Hippocampal formation (tissue), 2 donors: ENCODE results near the gene SDHA.

Experiments
- DNase-seq, 2 donors: peaks; one replicate each; lab custom pipeline; 2025; lab: John Stamatoyannopoulos, UW

The SDHA gene

DNA sequence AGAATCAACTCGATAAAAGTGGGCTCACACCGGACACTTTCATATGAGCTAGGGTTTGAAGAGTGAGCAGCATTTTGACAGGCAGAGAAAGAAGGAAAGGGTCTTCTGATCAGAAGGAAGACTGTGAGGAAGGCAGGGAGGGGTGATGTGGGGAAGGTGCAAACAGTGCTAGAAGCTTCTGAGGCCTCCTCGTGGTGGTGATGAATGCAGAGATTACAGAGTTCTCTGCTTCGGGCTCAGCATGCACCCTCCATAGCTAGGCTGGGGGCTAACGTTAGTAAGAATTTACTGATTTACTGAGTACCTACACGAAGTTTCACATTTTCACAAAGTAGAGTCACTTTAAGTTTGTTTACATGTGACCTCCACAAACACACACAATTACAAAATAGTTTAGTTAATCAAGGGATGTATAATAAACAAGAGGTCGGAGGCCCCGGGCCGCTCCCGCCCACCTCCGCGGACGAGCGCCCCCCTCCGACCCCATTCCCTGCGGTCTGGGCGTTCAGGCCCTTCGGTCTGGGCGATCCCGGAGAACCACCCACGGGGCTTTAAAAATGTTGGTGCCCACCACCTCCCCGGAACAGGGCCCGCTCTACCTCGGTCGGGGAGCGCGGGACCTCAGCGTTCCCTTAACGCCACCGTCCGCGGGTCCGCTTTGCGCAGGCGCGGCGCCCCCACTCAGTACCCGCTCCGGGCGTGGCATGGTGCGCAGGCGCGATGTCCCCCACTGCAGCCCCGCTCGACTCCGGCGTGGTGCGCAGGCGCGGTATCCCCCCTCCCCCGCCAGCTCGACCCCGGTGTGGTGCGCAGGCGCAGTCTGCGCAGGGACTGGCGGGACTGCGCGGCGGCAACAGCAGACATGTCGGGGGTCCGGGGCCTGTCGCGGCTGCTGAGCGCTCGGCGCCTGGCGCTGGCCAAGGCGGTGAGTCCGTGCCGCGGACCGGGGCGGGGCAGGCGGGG lies at the start of gene SDHA, which contains the start of gene CCDC127:
TSS of gene SDHA (plus strand) at position 827 of the 963 bp plus-strand sequence. CDS start at position 863, 36 bp downstream.
TSS of gene CCDC127 (minus strand) at position 660 of the 963 bp plus-strand sequence. CDS start 1,304 bp downstream, outside the sequence.
- DNase-seq = peak; percentile 81 to 90

DNA sequence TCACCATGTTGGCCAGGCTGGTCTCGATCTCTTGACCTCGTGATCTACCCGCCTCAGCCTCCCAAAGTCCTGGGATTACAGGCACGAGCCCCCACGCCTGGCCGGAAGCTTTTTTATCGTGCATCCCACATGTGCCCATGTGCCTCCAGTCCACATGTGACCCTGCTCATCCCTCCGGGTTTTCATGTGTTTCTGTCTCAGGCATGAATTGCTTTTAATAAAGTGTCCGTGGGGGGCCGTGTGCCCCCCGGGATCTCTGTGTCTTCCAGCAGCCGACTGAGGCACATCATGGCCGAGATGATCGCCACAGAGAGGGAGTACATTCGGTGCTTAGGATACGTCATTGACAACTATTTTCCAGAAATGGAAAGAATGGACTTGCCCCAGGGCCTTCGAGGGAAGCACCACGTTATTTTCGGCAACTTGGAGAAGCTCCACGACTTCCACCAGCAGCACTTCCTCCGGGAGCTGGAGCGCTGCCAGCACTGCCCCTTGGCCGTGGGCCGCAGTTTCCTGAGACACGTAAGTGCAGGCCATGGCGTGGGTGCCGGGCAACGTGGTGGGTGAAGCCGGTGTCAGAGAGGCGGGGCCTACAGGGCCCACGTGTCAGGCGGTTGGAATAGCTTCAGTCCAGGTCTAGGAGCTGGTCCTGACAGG lies 48.9 kb upstream of the SDHA start:
- no peak for DNase-seq

DNA sequence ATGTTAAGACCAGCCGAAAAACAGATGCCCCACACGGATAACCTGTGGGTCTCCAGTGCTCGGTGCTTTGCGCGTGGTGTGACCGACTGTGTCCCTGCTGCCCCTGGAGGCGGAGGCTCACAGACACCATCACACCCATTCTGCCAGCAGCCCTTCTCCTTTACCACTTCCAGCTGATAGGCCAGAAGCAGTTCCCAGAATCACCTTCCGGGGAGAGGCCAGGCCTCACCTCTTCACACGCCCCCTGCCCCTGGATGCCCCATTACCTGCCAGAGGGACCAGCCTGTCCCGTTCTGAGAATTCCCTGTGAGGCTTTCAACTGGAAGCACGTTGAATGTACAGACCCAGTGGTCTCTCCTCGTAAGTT lies 48.4 kb upstream of the SDHA start:
- DNase-seq = no peak

DNA sequence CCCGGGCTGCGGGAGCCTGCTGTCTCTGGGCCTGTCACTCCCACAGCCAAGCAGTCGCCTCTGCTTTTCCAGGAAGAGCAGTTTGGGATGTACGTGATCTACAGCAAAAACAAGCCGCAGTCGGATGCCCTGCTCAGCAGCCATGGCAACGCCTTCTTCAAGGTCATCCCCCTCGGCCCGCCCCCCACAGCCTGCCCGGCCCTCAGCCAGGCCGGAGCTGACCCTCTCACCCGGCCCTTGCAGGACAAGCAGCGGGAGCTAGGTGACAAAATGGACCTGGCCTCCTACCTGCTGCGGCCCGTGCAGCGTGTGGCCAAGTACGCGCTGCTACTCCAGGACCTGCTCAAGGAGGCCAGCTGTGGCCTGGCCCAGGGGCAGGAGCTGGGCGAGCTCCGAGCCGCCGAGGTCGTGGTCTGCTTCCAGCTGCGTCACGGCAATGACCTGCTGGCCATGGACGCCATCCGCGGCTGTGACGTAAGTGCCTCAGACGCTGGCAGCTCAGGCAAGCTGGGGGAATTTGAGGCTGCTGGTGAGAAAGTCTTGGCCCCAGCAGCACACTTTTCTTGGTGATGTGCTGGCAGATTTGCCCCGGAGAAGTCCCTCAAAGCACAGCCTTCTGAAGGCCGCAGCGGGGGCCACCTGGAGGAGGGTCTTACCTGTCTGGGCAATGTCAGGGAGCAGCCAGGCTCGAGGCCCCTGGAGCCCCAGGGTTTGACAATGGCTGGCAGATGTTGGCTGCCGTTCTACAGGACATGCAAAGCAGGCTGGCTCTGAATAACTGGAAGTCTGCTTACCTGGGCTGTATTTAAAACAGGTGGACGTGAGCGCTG lies 46.9 kb upstream of the SDHA start:
- no peak for DNase-seq

DNA sequence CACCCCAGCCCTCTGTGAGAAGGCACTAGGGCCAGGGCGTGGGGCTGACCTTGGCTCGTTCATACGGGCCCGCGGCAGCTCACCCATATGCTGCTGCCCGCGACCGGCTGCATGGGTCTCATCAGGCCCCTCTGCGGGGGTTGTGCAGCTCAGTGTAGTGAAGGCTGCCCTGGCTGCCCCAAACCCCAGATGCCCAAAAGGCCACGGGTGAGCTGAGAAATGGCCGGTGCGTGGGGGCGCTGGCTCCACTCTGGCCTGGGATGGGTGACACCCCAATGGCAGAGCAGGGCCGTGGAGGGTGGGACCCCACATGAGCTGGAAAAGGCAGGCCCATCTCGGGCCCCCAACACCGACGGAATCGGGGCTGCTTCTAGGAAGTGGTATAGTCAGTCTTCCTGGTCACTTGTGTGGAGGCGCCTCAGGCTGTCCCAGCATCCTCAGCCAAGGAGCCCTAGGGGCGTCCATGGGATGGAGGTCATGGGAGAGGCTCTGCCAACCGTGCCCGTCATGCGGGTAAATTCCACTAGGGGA lies 46.3 kb upstream of the SDHA start:
- no peak for DNase-seq

DNA sequence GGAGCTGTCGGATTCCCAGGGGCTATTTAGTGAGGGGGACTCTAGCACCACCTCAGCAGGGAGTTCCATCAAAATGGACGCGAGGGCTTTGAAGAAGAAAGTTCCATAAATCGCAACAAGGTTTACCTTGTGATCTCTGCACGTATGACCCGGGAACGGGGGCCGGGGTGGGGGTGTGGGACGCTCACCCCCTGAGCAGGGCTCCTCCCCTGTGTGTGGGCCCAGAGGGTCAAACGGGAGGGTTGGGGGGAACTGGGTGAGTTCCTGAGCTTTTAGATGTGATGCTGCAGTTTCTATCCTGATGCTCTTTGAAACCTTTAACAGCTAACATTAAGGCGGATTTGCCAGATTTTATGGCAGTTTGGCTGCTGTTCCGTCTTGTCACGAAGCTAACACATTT lies 45.7 kb upstream of the SDHA start:
- DNase-seq = no peak

DNA sequence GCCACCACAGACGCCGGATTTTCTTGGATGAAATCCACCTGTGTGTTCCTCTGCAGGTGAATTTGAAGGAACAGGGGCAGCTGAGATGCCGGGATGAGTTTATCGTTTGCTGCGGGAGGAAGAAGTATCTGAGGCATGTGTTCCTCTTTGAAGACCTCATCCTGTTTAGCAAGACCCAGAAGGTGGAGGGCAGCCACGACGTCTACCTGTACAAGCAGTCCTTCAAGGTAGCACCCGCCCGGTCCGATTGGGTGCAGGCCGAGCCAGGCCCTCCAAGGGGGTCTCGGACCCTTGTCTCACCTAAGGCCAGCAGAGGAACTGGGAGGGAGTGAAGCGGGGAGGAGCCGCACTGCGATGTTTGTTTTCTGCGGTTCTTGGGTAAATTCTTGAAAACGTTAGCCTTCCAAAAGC lies 45.3 kb upstream of the SDHA start:
- no peak for DNase-seq

DNA sequence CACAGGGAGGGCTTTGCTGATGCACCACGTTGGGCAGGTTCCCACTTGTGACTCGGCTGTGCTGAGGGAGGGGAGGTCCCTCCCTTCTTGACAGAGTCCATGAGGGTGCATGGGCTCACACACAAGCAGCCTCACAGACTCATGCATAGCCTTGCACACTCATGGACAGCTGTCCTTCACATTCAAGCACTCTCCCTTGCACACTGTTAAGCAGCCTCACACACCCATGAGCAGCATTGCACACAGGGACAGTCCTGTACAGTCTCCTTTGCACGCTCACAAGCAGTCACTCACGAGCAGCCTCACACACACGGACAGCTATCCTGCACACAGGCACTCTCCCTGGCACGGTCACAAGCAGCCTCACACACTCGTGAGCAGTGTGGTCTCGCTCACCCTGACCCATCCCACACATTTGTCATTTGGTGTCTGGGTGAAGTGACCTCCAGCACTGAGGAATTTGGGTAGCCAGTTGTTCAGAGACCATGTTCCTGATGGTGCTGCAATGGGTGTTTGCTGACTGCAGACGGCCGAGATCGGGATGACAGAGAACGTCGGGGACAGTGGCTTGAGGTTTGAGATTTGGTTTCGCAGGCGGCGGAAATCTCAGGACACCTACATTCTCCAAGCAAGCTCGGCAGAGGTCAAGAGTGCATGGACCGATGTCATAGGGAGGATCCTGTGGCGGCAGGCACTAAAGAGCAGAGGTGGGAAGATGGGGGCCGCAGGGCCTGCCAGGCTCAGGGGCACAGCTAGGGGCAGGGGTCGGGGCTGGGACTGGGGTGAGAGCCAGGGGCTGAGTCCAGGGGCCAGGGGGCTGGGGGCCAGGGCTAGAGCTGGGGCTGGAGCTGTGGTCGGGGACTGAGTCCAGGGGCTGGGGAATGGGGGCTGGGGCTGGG lies 44.5 kb upstream of the SDHA start:
- DNase-seq = no peak

DNA sequence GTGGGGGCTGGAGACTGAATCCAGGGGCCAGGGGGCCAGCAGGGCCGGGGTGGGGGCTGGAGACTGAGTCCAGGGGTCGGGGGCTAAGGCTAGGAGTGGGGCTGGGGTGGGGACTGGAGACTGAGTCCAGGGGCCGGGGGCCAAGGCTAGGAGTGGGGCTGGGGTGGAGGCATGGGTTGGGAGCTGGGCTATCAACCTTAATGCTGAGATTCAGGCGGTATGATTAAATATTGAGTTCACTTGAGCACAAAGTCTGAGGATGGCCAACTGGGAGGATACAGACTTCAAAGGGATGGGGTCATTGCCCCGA lies 43.9 kb upstream of the SDHA start:
- DNase-seq = no peak

DNA sequence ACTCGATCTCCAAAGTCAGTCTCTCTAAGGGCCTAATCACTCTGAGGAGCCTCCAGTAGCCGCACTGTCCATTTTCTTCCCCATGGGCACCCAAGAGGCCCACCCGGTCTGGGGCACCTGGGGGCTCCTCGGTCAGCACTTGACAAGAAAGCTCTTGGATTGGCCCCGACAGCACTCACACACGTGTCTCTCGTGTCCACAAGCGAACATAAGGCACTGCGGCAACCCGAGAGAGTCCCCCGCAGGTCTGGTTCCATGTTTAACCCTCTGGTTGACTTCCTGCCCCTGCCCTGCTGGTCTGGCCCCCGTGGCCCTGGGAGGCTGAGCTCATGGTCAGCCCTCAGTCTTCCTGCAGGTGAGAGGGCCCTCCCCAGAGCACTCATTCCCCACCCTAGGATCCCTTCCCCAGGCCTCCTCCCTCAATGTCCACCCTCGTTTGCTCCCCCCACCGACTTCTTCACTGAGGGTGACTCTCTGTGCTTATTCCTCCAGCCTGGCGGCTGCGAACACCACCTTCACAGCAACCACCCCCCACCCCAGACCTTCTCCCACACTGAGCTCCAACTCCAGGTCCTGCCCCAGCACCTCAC lies 43.1 kb upstream of the SDHA start:
- no peak for DNase-seq

DNA sequence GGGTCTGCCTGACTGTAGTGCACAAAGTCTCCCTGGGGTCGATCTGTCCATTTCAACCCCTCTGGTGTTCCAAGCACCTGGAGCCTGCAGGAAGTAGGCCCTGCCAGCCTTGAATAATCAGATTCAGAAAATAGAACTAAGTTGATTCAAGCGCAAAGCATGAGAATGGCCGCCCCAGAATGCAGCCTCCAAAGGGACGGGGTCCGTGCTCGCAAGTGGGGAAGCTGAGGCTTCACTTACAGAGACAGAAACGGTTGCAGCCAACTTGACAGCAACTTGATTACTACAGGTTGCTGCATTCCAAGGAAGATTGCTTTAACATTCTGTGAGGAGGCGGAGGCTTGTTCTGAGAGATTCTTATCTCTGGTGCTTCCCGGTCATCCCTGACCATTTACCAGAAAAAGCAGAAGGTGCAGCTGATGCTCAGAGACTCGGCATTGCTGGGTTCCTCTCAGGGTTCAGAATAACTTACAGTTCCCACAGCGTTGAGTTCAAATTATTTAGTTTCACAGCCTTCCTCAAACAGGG lies 41.8 kb upstream of the SDHA start:
- DNase-seq = no peak

DNA sequence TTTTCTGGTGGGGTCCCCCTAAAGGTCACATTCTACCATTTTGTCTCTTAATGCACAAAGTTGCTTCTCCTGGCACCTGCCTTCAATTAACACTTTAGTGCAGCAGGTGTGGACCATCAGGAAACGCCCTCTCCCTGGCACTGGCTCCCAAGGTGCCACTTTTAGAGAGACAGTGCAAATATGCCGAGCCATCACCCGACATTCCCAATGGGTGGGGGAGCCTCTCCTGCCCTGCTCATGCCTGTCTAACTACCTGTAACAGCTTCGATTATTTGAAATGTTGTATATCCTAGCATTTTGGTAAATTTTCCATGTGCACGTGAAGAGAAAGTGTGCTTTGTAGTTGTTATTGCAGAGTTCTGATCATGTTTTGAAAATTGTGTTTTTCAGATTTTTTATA lies 40.0 kb upstream of the SDHA start:
- no peak for DNase-seq

DNA sequence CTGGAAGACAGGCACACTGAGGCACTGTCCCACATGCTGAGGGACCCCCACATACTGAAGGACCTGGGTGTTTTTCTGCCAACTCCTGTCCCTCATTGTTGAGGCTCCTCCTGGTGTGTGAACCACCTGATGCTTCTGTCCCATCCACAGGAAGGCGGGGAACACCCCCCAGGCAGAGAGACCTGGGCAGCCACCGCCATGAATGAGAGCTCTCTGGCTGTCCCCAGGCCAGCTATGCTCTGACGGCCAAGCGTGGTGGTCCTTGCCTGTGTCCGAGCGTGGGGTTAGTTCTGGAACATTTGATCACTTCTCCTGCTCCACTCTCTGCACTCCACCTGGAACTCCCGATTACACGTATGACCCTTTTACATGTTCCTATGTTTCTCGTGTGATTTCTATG lies 38.7 kb upstream of the SDHA start:
- no peak for DNase-seq

DNA sequence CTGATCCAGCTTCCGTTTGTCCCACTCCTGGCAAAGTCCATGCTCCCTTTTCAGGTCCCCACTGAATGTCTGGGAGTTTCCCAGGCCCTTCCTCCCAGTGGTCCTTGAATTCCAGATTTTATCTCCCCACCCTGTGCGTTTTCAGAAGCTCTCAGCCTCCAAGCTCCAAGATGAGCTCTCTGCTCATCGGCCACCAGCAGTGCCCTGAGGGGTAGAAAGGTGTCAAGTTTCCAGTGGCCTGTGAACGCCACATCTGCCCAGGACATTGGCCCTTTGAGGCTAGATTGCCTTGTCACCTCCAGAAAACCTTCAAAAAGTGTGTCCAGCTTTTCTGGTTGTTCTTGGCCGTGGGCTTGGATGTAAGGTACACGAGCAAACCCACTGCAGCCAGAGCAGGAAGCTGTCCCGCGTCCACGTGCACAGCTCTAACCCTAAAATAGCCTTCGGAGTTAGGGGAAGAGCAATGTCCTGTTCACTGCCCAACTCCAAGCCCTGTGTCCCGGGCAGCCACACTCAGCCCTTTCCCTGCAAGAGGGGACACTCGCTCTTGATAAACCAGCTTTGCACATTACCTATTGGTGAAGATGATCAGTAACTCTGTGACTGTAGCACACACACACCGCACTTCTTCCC lies 37.7 kb upstream of the SDHA start:
- DNase-seq = no peak

DNA sequence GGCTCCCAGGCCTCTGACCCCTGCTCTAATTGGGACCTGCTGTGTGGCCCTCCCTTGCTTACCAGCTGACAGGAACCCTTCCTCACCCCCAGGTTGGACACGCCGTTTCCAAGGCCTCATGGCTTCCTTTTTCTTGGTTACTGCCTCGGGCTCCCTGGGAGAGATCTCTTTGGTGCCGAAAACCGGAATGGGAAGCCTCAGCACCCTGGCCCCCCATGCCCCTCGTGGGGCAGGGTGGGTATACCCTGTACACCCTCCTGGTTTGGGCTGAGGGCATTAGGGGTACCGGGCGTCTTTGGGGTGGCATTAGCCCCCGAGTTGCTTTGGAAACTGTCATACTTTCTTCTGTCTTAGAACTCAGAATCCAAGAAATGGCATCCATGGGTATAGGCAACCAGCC lies 37.0 kb upstream of the SDHA start:
- no peak for DNase-seq

DNA sequence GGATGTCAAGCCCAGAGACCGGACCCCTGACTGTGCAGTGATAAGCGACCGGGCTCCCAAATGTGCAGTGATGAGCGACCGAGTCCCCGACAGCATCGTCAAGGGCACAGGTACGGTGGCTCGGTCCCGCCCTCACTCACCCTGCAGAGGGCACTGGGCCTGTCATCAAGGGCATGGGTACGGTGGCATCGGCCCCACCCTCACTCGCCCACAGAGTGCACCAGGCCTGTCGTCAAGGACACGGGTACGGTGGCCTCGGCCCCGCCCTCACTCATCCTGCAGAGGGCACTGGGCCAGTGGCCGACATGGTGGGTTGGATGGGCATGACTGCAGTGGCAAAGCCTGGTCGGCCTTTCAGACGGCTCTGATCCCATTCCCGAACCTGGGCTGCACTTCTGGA lies 36.6 kb upstream of the SDHA start:
- no peak for DNase-seq

DNA sequence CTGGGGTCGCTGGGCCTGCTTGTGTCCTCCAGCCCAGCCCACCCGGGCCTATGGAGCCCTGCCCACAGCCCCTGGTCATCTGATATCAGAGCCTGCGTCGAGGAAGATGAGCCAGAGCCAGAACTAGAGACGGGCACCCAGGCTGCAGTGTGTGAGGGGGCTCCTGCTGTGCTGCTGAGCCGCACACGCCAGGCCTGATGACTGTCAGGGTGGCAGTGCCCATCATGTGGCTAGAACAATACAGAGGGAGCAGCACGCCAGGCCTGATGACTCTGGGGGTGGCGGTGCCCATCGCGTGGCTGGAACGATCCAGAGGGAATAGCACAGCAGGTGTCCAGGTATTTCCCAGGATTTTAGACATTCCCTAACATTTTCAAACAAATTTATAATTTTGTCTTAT lies 36.0 kb upstream of the SDHA start:
- DNase-seq = no peak

DNA sequence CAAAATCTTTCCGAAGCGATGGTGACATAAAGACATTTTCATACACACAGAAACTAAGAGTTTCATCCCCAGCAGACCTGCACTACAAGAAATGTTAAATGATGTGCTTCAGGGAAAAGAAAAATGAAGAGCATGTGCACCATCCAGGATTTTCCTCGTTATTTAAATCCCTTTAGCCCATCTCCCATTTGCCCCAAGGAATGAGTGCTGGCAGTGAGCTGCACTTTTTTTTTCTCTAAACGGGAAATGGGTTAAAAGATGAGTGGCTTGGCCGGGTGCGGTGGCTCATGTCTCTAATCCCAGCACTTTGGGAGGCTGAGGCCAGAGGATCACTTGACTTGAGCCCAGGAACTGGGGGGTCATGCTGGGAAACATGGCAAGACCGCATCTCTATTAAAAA lies 33.6 kb upstream of the SDHA start:
- DNase-seq = no peak

DNA sequence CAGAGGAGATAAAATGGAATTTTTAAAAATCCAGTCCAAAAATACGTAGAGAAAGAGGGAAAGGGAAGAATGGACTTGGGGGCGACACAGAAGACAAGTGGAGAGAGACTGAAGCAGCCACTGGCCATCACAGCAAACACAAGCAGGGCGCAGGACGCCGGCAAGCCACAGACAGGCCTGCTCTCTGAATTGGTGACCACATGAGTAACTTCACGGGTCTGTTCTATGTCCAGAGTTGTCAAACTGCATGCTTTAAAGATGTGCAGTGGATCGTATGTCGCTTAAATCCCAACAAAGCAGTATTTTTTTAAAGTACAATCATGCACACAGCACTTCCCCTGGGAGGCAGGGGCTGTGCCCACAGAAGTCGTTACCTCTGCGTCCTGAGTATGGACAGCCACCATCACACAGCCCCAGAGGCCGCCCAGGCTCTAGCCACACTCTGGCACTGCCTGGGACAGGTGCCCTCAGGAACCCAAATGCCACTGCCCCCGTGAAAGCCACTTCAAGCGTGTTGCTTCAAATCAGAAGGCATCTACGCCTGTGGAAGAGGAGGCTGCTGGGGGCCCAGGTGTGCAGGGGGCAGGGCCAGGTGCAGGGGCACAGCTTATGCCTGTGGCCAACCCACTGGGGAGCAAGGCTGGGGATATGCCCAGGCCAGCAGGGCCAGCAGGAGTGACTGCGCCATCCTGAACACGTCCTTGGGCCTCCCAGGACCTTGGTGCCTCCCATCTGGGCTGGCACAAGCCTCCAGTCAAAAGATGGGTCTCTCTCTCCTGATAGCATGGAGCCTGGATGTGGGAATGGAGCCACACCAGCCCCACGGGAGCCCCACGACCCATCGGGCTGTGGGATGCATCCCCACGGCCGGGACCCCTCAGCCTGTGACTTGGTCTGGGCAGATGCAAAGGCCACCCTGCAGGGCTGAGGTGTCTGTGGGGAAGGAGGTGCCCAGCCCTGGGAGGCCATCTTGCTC lies 32.7 kb upstream of the SDHA start:
- DNase-seq = no peak
